GM12878 (cell line): ENCODE results near the gene IGF2BP1. TPM values are rescaled to one million over a fixed set of nuclear protein-coding genes. Genes with fewer than 3 reads are reported as not detected.

ENCODE experiments used
- ATF2 ChIP-seq: IDR thresholded peaks from 2 replicates; pipeline ENCODE4 v1.6.1; 2012; ENCODE audit warnings: low read length, inconsistent platforms
- BRCA1 ChIP-seq: IDR thresholded peaks from 2 replicates; pipeline ENCODE4 v1.6.1; 2011; ENCODE audit warnings: low read depth, low read length, improper control_type of control experiment
- CEBPB ChIP-seq, 2 experiments: fragments of 150-350 bp in 1 of 2; IDR thresholded peaks; 2 replicates each; pipeline ENCODE4 v1.6.1; 2012 to 2014; ENCODE audit warnings: low read depth in 2 of 2, low read length in 2 of 2, borderline replicate concordance in 1 of 2, inconsistent platforms in 1 of 2
- CTCF ChIP-seq, 3 experiments: IDR thresholded peaks in 2 of 3; conservative IDR thresholded peaks in 1 of 3; 2 replicates each; pipeline ENCODE4 v1.5.1; 2011; ENCODE audit warnings: low read depth in 3 of 3, low read length in 3 of 3, mild to moderate bottlenecking in 3 of 3, control low read depth in 2 of 3, moderate library complexity in 2 of 3, inconsistent platforms in 1 of 3, mixed read lengths in 1 of 3; ENCODE audit not compliant: control insufficient read depth in 2 of 3, insufficient read depth in 1 of 3; ENCODE audit errors: extremely low read depth in 1 of 3
- E2F4 ChIP-seq: IDR thresholded peaks from 2 replicates; pipeline ENCODE4 v1.6.1; 2012; ENCODE audit warnings: low read depth, low read length, improper control_type of control experiment
- E4F1 ChIP-seq: fragments of 450-650 bp; IDR thresholded peaks from 2 replicates; pipeline ENCODE4 v1.6.1; 2018; ENCODE audit warnings: borderline replicate concordance, mild to moderate bottlenecking; ENCODE audit not compliant: partially characterized antibody
- FOXM1 ChIP-seq: IDR thresholded peaks from 2 replicates; pipeline ENCODE4 v1.6.1; 2012; ENCODE audit warnings: low read depth, mild to moderate bottlenecking, inconsistent platforms, low read length, moderate library complexity
- MTA2 ChIP-seq: fragments of 450-650 bp; IDR thresholded peaks from 2 replicates; pipeline ENCODE4 v1.6.1; 2016; ENCODE audit warnings: low read depth, mild to moderate bottlenecking, moderate library complexity
- MXI1 ChIP-seq: fragments of 150-350 bp; IDR thresholded peaks from 2 replicates; pipeline ENCODE4 v1.6.1; 2011; ENCODE audit warnings: low read depth, mild to moderate bottlenecking, inconsistent platforms, low read length, improper control_type of control experiment
- NRF1 ChIP-seq: conservative IDR thresholded peaks from 2 replicates; pipeline ENCODE4 v1.6.1; 2011; ENCODE audit warnings: mild to moderate bottlenecking, low read depth, low read length, improper control_type of control experiment
- PML ChIP-seq: IDR thresholded peaks from 2 replicates; pipeline ENCODE4 v1.6.1; 2012; ENCODE audit warnings: low read length, inconsistent platforms
- SIX5 ChIP-seq: IDR thresholded peaks from 2 replicates; pipeline ENCODE4 v1.6.1; 2011; ENCODE audit warnings: mild to moderate bottlenecking, low read depth, low read length, moderate library complexity; ENCODE audit not compliant: severe bottlenecking
- SP1 ChIP-seq: IDR thresholded peaks from one replicate; pipeline ENCODE4 v1.6.1; 2011; ENCODE audit warnings: low read depth, low read length
- SUPT20H ChIP-seq: IDR thresholded peaks from 2 replicates; pipeline ENCODE4 v1.6.1; 2011; ENCODE audit warnings: low read depth, mild to moderate bottlenecking, low read length, moderate library complexity, borderline replicate concordance; ENCODE audit not compliant: control insufficient read depth
- TCF12 ChIP-seq: IDR thresholded peaks from 2 replicates; pipeline ENCODE4 v1.6.1; 2011; ENCODE audit warnings: low read depth, mild to moderate bottlenecking, low read length
- ZBTB40 ChIP-seq: fragments of 450-650 bp; IDR thresholded peaks from 2 replicates; pipeline ENCODE4 v1.6.1; 2016; ENCODE audit warnings: mild to moderate bottlenecking, moderate library complexity, borderline replicate concordance
- ZNF217 ChIP-seq: fragments of 450-650 bp; IDR thresholded peaks from 2 replicates; pipeline ENCODE4 v1.6.1; 2017; ENCODE audit warnings: antibody characterized with exemption, mild to moderate bottlenecking
- polyA plus RNA-seq, 11 experiments: library from polyadenylated mRNA; depleted of rRNA in 4 of 11; unstranded in 6 of 11; stranded (reverse) in 5 of 11; fragments of >200 nt; fragmentation: Nextera tagmentation in 4 of 11; fragmentation: Illumina TruSeq in 1 of 11; extraction: Ambion mirVana in 4 of 11; extraction: Trizol in 1 of 11; gene quantifications; 1 replicate in 1 of 11; 2 replicates in 10 of 11; pipeline versions ENCODE4 v1.2.1 to v1.2.3, GENCODE V29; 2011 to 2016; ENCODE audit warnings: inconsistent platforms in 2 of 11, missing spikeins in 2 of 11, low read depth in 1 of 11
- total RNA-seq, 4 experiments: library from RNA; depleted of rRNA in 3 of 4; stranded (reverse); fragments of >200 nt in 3 of 4; fragmentation: Illumina TruSeq in 1 of 4; extraction: Trizol in 1 of 4; gene quantifications; 2 replicates each; pipeline versions ENCODE4 v1.2.1 to v1.2.3, GENCODE V29; 2013 to 2021

The IGF2BP1 gene
- total and polyA plus RNA-seq, 10 of the 15 experiments (the other 5 are each of a cell fraction or from before 2014, with no cell fraction given), result 0.04 to 2.4 (median 0.13) TPM; not detected in 1

- no peak for TF ChIP-seq ZBTB40
- TF ChIP-seq MTA2, result no peak
- no peak for TF ChIP-seq TCF12
- TF ChIP-seq E2F4, result no peak
- no peak for TF ChIP-seq NRF1
- TF ChIP-seq MXI1, result no peak
- TF ChIP-seq SUPT20H, result no peak
- peak; percentile 14; the same call in 1 of the 2 replicates for TF ChIP-seq FOXM1
- TF ChIP-seq BRCA1, result no peak
- TF ChIP-seq E4F1, result no peak
- TF ChIP-seq SP1, result no peak
- no peak for TF ChIP-seq ATF2
- TF ChIP-seq SIX5, result no peak
- no peak for TF ChIP-seq ZNF217
- TF ChIP-seq CEBPB (IDR thresholded peaks at IDR 0.05; ENCODE audit: borderline replicate concordance in 1 of 2, low read depth in 2 of 2, low read length in 2 of 2), result no peak
- TF ChIP-seq PML, result no peak
- TF ChIP-seq CTCF (IDR thresholded peaks at IDR 0.05 in 2 of 3, conservative IDR thresholded peaks at IDR 0.05 in 1 of 3; ENCODE audit: control insufficient read depth in 2 of 3, extremely low read depth in 1 of 3, insufficient read depth in 1 of 3, low read depth in 3 of 3, low read length in 3 of 3), result peak; percentile 69 to 96 (median 86)
Measured at GRCh38 chr17:49031965-49032928, 35.1 kb downstream of the IGF2BP1 start (continued).
